ENCODE results near the gene ENTREP3.

DNA sequence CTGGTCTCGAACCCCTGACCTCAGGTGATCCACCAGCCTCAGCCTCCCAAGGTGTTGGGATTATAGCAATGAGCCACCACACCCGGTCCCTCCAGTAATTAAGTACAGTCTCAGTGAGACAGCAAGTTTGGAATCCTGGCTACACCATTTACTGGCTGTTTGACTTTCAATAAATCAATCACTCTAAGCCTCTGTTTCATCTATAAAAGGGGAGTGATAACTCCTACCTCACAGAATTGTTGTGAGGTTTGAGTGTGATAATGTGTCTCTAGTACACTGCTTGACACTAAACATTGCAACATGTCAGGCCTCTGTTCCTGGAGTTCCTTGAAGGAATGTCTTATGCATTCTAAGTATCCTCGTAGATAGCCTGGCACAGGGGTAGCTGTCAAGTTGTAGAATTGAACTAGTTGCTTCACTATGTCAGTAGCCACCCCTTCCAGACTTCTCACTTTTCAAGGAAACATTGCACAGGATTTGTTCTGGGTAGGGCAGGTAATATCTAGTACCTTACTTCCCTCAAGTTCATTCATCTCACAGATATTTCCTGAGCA, 12.4 kb downstream of the ENTREP3 start:
- peak in 1 of 3 donors; percentile 36 for TF ChIP-seq POLR2AphosphoS5 (IDR thresholded peaks at IDR 0.05)
- no peak for TF ChIP-seq EP300 (IDR thresholded peaks at IDR 0.05; ENCODE audit: low read depth)
- no peak for TF ChIP-seq POLR2A (IDR thresholded peaks at IDR 0.05)
